Large intestine (tissue), 3 donors: ENCODE results near the gene ITGB5. TPM values are rescaled to one million over a fixed set of nuclear protein-coding genes. Genes with fewer than 3 reads are reported as not detected.
"Not testable (repeated sequence)": the region's sequence is repeated elsewhere in the genome, so short reads cannot be mapped to it uniquely, and the experiment has no call there.

Experiments
- DNase-seq, 2 donors: peaks; one replicate each; pipeline versions ENCODE4 v3.0.0 to v3.0.0-alpha.2; 2013
- H3K27ac ChIP-seq: one replicate; pipeline ENCODE4 v1.5.1; 2013; ENCODE audit warnings: low read length
- H3K27me3 ChIP-seq: 2 replicates; pipeline ENCODE4 v1.6.1; 2013; ENCODE audit warnings: low read length; ENCODE audit not compliant: control insufficient read depth, insufficient read depth
- H3K36me3 ChIP-seq: 2 replicates; pipeline ENCODE4 v1.6.1; 2013; ENCODE audit warnings: low read length; ENCODE audit not compliant: control insufficient read depth, insufficient read depth
- H3K4me1 ChIP-seq: one replicate; pipeline ENCODE4 v1.6.1; 2013; ENCODE audit warnings: low read length; ENCODE audit not compliant: control insufficient read depth, insufficient read depth
- H3K4me3 ChIP-seq: one replicate; pipeline ENCODE4 v1.5.1; 2013; ENCODE audit warnings: low read length
- H3K9me3 ChIP-seq: one replicate; pipeline ENCODE4 v1.6.1; 2013; ENCODE audit warnings: mild to moderate bottlenecking, low read depth, low read length, moderate library complexity; ENCODE audit not compliant: control insufficient read depth
- WGBS: methylation state at CpG from one replicate; pipeline ENCODE4 v1.1.5; 2013; ENCODE audit warnings: low lambda C conversion rate; ENCODE audit not compliant: insufficient coverage; 5-methylcytosine and 5-hydroxymethylcytosine counted together
- polyA plus RNA-seq: library from polyadenylated mRNA; unstranded; fragments of 120-200 nt; gene quantifications from one replicate; pipeline ENCODE4 v1.2.1, GENCODE V29; 2013

The ITGB5 gene
- polyA plus RNA-seq, 1 donor: 60.9 TPM

GRCh38 chr3:124751501-124751900 lies 135.7 kb downstream of the ITGB5 start:
- no peaks in the 10 kb centered on the region for H3K27me3 ChIP-seq

DNA sequence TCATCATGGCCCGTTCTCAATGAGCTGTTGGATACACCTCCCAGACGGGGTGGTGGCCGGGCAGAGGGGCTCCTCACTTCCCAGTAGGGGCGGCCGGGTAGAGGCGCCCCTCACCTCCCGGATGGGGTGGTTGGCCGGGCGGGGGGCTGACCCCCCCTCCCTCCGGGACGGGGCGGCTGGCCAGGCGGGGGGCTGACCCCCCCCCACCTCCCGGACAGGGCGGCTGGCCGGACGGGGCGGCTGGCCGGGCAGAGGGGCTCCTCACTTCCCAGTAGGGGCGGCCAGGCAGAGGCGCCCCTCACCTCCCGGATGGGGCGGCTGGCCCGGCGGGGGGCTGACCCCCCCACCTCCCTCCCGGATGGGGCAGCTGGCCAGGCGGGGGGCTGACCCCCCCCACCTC lies 137.3 kb downstream of the ITGB5 start:
- not testable (repeated sequence) for H3K27me3 ChIP-seq, H3K9me3 ChIP-seq, H3K4me3 ChIP-seq, DNase-seq, H3K27ac ChIP-seq
- Histone ChIP-seq H3K36me3 (peaks cover 25% of the 10 kb centered on the region), H3K4me1 (peaks cover 11% of the 10 kb centered on the region)
- WGBS: no CpG with 5 or more reads among the region's 27 CpGs

More at GRCh38 chr3:124751501-124751900, 135.7 kb downstream of the ITGB5 start:
- no peak overlapping the region for H3K4me3 ChIP-seq
- peaks cover 11% of the 10 kb centered on the region for H3K36me3 ChIP-seq
- no peaks in the 10 kb centered on the region for H3K9me3 ChIP-seq
- H3K27ac ChIP-seq: no peak overlapping the region
- no peak for DNase-seq
- no peaks in the 10 kb centered on the region for H3K4me1 ChIP-seq
- no CpG with 5 or more reads among the region's 5 CpGs for WGBS

- no CpG with 5 or more reads among the region's 8 CpGs for WGBS
- Histone ChIP-seq H3K9me3 (no peaks in the 10 kb centered on the region), H3K36me3 (peaks cover 37% of the 10 kb centered on the region), H3K4me3 (no peak overlapping the region), H3K27me3 (no peaks in the 10 kb centered on the region), H3K27ac (no peak overlapping the region), H3K4me1 (peaks cover 11% of the 10 kb centered on the region)
- DNase-seq: no peak
Measured at GRCh38 chr3:124748560-124749198, 138.5 kb downstream of the ITGB5 start.

DNA sequence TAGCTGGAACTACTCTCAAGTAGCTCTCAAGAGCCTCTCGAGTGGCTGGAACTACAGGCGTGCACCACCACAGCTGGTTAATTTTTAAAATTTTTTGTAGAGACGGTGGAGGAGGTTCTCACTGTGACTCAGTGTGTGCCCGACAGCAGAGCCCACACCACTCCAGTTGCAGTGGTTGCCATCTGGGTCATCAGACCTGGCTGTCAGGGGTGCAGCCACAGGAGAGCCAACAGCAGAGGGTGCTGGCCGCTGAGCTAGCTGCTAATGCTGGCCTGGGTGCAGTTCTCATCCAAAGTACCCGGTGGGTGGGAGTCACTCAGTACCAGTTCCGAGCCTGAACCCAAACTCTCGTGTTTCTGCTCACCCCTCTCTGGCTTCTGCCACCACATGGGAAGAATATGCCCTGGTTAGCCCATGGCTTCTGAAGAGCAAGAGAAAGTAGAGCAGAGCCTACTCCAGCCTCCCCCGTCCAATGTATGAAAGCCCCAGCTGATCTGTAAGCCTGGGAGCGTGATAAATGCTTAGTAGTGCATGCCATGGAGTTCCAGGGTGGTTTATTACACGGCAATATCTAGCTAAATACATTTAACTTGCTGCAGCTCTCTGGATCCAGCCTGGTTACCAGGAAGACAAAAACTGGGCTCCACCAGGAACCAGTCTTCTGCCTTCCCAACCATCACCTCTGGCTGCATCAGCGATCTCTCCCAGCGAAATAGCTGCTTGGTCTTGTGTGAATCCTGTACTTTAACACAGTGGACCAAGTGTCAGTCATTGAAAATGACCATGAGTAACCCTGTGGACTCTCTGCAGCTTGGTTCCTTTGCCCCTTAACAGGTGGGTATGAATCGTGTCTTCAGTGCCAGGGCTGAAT lies 139.8 kb downstream of the ITGB5 start:
- peaks cover 11% of the 10 kb centered on the region for H3K4me1 ChIP-seq
- no CpG with 5 or more reads among the region's 14 CpGs for WGBS
- no peak overlapping the region for H3K4me3 ChIP-seq
- H3K27ac ChIP-seq: no peak overlapping the region
- no peak for DNase-seq
- H3K36me3 ChIP-seq: peaks cover 39% of the 10 kb centered on the region
- H3K9me3 ChIP-seq: no peaks in the 10 kb centered on the region
- H3K27me3 ChIP-seq: no peaks in the 10 kb centered on the region

- Histone ChIP-seq H3K4me3 (no peak overlapping the region), H3K4me1 (peaks cover 11% of the 10 kb centered on the region), H3K27me3 (no peaks in the 10 kb centered on the region), H3K9me3 (no peaks in the 10 kb centered on the region), H3K36me3 (peaks cover 50% of the 10 kb centered on the region), H3K27ac (peak overlapping the region; percentile 82)
- no peak for DNase-seq
- WGBS: no CpG with 5 or more reads among the region's 6 CpGs
Measured at GRCh38 chr3:124745756-124746155, 141.4 kb downstream of the ITGB5 start.

DNA sequence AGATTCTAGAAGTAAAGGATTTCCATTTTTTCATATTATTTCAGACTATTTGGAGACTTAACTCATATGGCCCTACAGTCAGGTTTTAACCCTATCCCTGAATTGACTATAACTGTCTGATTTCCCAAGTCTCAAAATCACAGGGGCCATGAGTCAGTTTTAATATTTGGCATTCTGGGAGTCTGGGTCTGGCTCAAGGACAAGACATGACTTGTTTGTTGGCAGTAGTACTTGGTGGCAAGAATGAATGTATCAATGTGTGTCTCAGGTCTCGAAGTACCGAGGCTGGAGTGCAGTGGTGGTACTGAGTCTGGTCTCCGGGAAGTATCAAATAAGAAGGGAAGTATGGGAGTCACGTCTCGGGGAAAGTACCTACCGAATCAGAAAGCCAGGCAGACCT lies 146.1 kb downstream of the ITGB5 start:
- no peak for DNase-seq
- Histone ChIP-seq H3K4me1 (peaks cover 10% of the 10 kb centered on the region), H3K27ac (no peak overlapping the region), H3K4me3 (no peak overlapping the region), H3K36me3 (peaks cover 62% of the 10 kb centered on the region), H3K27me3 (no peaks in the 10 kb centered on the region), H3K9me3 (no peaks in the 10 kb centered on the region)
- WGBS: no CpG with 5 or more reads among the region's 6 CpGs

GRCh38 chr3:124731760-124732159 lies 155.4 kb downstream of the ITGB5 start:
- no peak overlapping the region for H3K4me3 ChIP-seq
- peaks cover 13% of the 10 kb centered on the region for H3K4me1 ChIP-seq
- no peaks in the 10 kb centered on the region for H3K27me3 ChIP-seq
- H3K9me3 ChIP-seq: no peaks in the 10 kb centered on the region
- H3K27ac ChIP-seq: no peak overlapping the region
- peaks cover 22% of the 10 kb centered on the region for H3K36me3 ChIP-seq
- no peak for DNase-seq
- WGBS: no CpG with 5 or more reads among the region's 4 CpGs

DNA sequence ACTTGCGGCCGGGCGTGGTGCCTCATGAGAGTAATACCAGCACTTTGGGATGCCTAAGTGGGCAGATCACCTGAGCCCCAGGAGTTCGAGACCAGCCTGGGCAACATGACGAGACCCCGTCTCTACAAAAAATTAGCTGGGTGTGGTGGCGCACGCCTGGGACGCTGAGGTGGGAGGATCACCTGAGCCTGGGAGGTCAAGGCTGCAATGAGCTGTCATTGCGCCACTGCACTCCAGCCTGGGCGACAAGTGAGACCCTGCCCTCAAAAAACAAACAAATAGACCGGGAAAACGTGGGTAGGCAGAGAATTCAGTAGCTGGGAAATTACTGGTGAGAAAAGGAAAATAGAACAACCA lies 156.2 kb downstream of the ITGB5 start:
- Histone ChIP-seq H3K4me1 (peaks cover 13% of the 10 kb centered on the region), H3K4me3 (peak overlapping the region; percentile 99), H3K27me3 (no peaks in the 10 kb centered on the region), H3K36me3 (peaks cover 17% of the 10 kb centered on the region), H3K9me3 (no peaks in the 10 kb centered on the region), H3K27ac (peak overlapping the region; percentile 86)
- WGBS: no CpG with 5 or more reads among the region's 13 CpGs
- DNase-seq: no peak

DNA sequence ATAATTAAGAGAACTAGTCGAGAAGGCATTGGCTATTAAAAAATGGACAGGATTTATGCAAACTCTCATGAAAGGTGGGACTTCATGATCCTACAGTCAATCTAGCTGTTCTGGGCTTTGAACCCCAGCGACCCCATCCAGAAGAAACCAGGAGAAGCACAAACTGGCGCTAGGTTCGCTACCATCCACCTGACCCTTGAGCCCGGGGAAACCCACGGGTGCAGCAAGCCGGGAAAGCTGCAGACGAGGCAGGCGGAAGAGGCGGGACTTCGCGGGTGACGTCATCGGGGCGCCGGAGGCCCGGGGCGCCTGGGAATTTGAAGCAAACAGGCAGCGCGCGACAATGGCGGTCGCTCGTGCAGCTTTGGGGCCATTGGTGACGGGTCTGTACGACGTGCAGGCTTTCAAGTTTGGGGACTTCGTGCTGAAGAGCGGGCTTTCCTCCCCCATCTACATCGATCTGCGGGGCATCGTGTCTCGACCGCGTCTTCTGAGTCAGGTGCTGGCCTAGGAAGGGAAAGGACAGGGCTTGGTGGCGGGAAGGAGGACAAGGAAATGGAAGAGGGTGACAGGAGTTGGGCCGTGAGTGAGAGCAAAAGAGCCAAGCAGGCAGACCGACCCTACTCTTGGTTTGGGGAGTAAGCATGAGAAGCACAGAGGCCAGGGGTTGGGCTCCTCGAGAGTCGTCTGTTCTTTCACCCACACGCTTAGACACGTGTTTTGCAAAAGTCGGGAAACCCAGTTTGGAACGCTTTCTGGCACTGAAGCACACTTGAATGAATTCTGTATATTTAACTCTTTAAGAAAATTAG lies 156.8 kb downstream of the ITGB5 start, which contains the start of gene UMPS:
UMPS (plus strand) TSS at position 324 of the 812 bp plus-strand sequence; CDS start at position 344, 20 bp downstream.
- Histone ChIP-seq H3K36me3 (peaks cover 13% of the 10 kb centered on the region), H3K27me3 (no peaks in the 10 kb centered on the region), H3K9me3 (no peaks in the 10 kb centered on the region), H3K27ac (peak within 1 kb of the TSS; percentile 86), H3K4me1 (peaks cover 13% of the 10 kb centered on the region), H3K4me3 (peak within 1 kb of the TSS; percentile 99)
- 0% methylated on average over 1 of the region's 44 CpGs for WGBS
- DNase-seq: peak; percentile 91 to 95

DNA sequence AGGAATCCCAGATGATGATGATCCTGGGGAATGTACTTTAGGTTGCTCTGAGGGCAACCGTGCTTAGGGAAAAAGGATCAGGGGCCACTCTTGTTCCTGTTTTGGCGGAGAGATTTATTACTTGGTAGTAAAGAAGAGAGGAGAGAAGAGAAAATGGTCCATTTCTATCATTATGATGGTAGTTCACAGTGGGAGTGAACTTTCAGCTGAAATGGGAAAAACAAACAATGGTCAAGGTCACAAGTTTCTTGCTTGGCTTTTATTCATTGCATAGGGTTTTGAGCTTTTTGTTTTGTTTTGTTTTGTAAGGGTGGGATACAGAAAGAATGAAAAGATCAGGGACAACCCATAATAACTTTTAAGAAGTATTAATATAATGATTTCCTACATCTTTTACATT lies 164.6 kb downstream of the ITGB5 start:
- Histone ChIP-seq H3K9me3 (no peaks in the 10 kb centered on the region), H3K4me3 (no peak overlapping the region), H3K4me1 (no peaks in the 10 kb centered on the region), H3K27ac (no peak overlapping the region), H3K27me3 (no peaks in the 10 kb centered on the region), H3K36me3 (peaks cover 9% of the 10 kb centered on the region)
- WGBS: no CpG with 5 or more reads among the region's 2 CpGs
- DNase-seq: no peak
